ENCODE results near the gene UGT2B10. TPM values are rescaled to one million over a fixed set of nuclear protein-coding genes. Genes with fewer than 3 reads are reported as not detected.

The UGT2B10 gene
- polyA plus RNA-seq, 2 of the 4 experiments (the other 2 are of a cell fraction): 0.12 to 0.44 TPM

- ATAC-seq: no peak; a peak in 2 of 6 replicates
These were observed 48.8 kb downstream of the UGT2B10 start for GRCh38 chr4:68864438-68865187.

DNA sequence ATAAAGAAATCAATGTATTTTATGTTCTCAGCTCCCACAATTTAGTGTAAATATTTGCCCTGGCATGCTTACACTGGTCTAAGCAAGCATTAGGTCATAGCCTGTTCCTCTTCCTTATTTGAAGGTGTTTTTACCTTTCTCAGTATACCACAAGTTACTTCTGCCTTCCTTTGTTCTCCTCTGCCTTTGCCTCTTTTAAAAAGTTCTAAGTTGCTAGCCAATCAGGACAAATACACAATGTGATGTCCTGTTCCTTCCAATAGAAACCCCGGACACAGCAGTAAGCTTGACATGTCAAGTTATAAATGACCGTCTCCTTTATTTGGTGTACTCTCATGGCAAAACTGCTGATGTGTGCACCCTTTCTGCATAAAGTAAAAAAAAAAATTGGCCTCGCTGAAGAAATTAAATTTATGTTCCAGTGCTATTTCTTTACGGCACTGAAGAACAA lies 49.4 kb downstream of the UGT2B10 start:
- FAIRE-seq (no peak), ATAC-seq (no peak; a peak in 1 of 6 replicates), DNase-seq (ENCODE audit: low read depth in 1 of 2, low spot score in 1 of 2) (peak in 1 of 2 experiments; percentile 40)
- 82% methylated on average over 4 of the region's 4 CpGs for WGBS (ENCODE audit: missing lambda C conversion rate)
- Histone ChIP-seq H3K4me3 (no peak overlapping the region), H3K9me3 (no peaks in the 10 kb centered on the region), H3K4me2 (peak overlapping the region; percentile 68), H3K4me1 (peaks cover 23% of the 10 kb centered on the region), H3K27ac (peak overlapping the region; percentile 52 to 66; a peak in 5 of 6 replicates)
- ChIA-PET POLR2A (no interaction called here), CTCF (interaction anchor here (1.1 kb wide), 1 partner anchor 13 kb away, joined by 3 read pairs; no protein-coding TSS in a partner anchor)
- TF ChIP-seq EHF (CRISPR knock-in tag; IDR thresholded peaks at IDR 0.05): no peak
- TF ChIP-seq MAFK (IDR thresholded peaks at IDR 0.05; ENCODE audit: partially characterized antibody): peak; percentile 50

More at GRCh38 chr4:68864438-68865187, 48.8 kb downstream of the UGT2B10 start:
- DNase-seq (ENCODE audit: low read depth in 1 of 2, low spot score in 1 of 2): peak in 1 of 2 experiments; percentile 24
- no peak for FAIRE-seq
- Histone ChIP-seq H3K9me3 (no peaks in the 10 kb centered on the region), H3K4me1 (peaks cover 23% of the 10 kb centered on the region), H3K27ac (peak overlapping the region; percentile 50 to 66), H3K4me2 (peak overlapping the region; percentile 68), H3K4me3 (no peak overlapping the region)
- 37% methylated on average over 5 of the region's 6 CpGs for WGBS (ENCODE audit: missing lambda C conversion rate)
- TF ChIP-seq NFE2L2 (conservative IDR thresholded peaks at IDR 0.05; ENCODE audit: low read length) (no peak), FOSL2 (IDR thresholded peaks at IDR 0.05) (no peak), FOSL2 (CRISPR knock-in tag; IDR thresholded peaks at IDR 0.05) (no peak), RARB (CRISPR knock-in tag; IDR thresholded peaks at IDR 0.05) (no peak), TFCP2L1 (CRISPR knock-in tag; IDR thresholded peaks at IDR 0.05) (no peak)
- CTCF ChIA-PET: interaction anchor here (1.1 kb wide), 1 partner anchor 12 kb away, joined by 3 read pairs; no protein-coding TSS in a partner anchor
- POLR2A ChIA-PET: no interaction called here

GRCh38 chr4:68865760-68866159 lies 50.0 kb downstream of the UGT2B10 start:
- no peak overlapping the region for H3K4me3 ChIP-seq
- POLR2A ChIA-PET: no interaction called here

More at GRCh38 chr4:68865760-68866159, 50.0 kb downstream of the UGT2B10 start:
- CTCF ChIA-PET: no interaction called here
- WGBS (ENCODE audit: missing lambda C conversion rate): 94% methylated on average over 5 of the region's 5 CpGs
- FAIRE-seq (no peak), DNase-seq (ENCODE audit: low read depth in 1 of 2, low spot score in 1 of 2) (no peak), ATAC-seq (no peak)
- Histone ChIP-seq H3K9me3 (no peaks in the 10 kb centered on the region), H3K4me1 (peaks cover 23% of the 10 kb centered on the region), H3K4me2 (peak overlapping the region; percentile 68; the same call in 2 of the 3 replicates), H3K27ac (peak overlapping the region; percentile 53 to 66; a peak in 5 of 6 replicates)
- TF ChIP-seq MAZ (IDR thresholded peaks at IDR 0.05; ENCODE audit: borderline replicate concordance, low read depth, low read length) (no peak), PHF8 (IDR thresholded peaks at IDR 0.05; ENCODE audit: borderline replicate concordance, low read depth) (no peak), NFE2L2 (conservative IDR thresholded peaks at IDR 0.05; ENCODE audit: low read length) (no peak), NPAS2 (CRISPR knock-in tag; IDR thresholded peaks at IDR 0.05; ENCODE audit: borderline replicate concordance) (no peak), MYC (IDR thresholded peaks at IDR 0.05; ENCODE audit: borderline replicate concordance, low read length) (no peak), EHMT2 (IDR thresholded peaks at IDR 0.05; ENCODE audit: low read depth) (no peak), GATA3 (IDR thresholded peaks at IDR 0.05; ENCODE audit: borderline replicate concordance) (no peak), SMC3 (IDR thresholded peaks at IDR 0.05) (no peak), RAD21 (conservative IDR thresholded peaks at IDR 0.05 in 1 of 2, IDR thresholded peaks at IDR 0.05 in 1 of 2) (no peak), ZSCAN20 (CRISPR knock-in tag; IDR thresholded peaks at IDR 0.05) (no peak), EP300 (IDR thresholded peaks at IDR 0.05) (no peak), HOXA7 (CRISPR knock-in tag; IDR thresholded peaks at IDR 0.05) (no peak), POLR2AphosphoS2 (conservative IDR thresholded peaks at IDR 0.05; ENCODE audit: low read length) (no peak)
- TF ChIP-seq, protein P1, sequence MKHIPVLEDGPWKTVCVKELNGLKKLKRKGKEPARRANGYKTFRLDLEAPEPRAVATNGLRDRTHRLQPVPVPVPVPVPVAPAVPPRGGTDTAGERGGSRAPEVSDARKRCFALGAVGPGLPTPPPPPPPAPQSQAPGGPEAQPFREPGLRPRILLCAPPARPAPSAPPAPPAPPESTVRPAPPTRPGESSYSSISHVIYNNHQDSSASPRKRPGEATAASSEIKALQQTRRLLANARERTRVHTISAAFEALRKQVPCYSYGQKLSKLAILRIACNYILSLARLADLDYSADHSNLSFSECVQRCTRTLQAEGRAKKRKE (CRISPR knock-in tag; IDR thresholded peaks at IDR 0.05; ENCODE audit: low read depth): no peak
- TF ChIP-seq, protein P2, sequence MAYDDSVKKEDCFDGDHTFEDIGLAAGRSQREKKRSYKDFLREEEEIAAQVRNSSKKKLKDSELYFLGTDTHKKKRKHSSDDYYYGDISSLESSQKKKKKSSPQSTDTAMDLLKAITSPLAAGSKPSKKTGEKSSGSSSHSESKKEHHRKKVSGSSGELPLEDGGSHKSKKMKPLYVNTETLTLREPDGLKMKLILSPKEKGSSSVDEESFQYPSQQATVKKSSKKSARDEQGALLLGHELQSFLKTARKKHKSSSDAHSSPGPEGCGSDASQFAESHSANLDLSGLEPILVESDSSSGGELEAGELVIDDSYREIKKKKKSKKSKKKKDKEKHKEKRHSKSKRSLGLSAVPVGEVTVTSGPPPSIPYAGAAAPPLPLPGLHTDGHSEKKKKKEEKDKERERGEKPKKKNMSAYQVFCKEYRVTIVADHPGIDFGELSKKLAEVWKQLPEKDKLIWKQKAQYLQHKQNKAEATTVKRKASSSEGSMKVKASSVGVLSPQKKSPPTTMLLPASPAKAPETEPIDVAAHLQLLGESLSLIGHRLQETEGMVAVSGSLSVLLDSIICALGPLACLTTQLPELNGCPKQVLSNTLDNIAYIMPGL (CRISPR knock-in tag; IDR thresholded peaks at IDR 0.05; ENCODE audit: borderline replicate concordance): no peak
- TF ChIP-seq, protein P3, sequence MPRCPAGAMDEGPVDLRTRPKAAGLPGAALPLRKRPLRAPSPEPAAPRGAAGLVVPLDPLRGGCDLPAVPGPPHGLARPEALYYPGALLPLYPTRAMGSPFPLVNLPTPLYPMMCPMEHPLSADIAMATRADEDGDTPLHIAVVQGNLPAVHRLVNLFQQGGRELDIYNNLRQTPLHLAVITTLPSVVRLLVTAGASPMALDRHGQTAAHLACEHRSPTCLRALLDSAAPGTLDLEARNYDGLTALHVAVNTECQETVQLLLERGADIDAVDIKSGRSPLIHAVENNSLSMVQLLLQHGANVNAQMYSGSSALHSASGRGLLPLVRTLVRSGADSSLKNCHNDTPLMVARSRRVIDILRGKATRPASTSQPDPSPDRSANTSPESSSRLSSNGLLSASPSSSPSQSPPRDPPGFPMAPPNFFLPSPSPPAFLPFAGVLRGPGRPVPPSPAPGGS (IDR thresholded peaks at IDR 0.05): no peak
- TF ChIP-seq, protein P4, sequence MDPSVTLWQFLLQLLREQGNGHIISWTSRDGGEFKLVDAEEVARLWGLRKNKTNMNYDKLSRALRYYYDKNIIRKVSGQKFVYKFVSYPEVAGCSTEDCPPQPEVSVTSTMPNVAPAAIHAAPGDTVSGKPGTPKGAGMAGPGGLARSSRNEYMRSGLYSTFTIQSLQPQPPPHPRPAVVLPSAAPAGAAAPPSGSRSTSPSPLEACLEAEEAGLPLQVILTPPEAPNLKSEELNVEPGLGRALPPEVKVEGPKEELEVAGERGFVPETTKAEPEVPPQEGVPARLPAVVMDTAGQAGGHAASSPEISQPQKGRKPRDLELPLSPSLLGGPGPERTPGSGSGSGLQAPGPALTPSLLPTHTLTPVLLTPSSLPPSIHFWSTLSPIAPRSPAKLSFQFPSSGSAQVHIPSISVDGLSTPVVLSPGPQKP (IDR thresholded peaks at IDR 0.05; ENCODE audit: low read depth, low read length): no peak
- TF ChIP-seq, protein P5, sequence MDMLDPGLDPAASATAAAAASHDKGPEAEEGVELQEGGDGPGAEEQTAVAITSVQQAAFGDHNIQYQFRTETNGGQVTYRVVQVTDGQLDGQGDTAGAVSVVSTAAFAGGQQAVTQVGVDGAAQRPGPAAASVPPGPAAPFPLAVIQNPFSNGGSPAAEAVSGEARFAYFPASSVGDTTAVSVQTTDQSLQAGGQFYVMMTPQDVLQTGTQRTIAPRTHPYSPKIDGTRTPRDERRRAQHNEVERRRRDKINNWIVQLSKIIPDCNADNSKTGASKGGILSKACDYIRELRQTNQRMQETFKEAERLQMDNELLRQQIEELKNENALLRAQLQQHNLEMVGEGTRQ (IDR thresholded peaks at IDR 0.05): no peak

All from A549 (cell line).